ENCODE measurements around the gene SEMA4D.

DNA sequence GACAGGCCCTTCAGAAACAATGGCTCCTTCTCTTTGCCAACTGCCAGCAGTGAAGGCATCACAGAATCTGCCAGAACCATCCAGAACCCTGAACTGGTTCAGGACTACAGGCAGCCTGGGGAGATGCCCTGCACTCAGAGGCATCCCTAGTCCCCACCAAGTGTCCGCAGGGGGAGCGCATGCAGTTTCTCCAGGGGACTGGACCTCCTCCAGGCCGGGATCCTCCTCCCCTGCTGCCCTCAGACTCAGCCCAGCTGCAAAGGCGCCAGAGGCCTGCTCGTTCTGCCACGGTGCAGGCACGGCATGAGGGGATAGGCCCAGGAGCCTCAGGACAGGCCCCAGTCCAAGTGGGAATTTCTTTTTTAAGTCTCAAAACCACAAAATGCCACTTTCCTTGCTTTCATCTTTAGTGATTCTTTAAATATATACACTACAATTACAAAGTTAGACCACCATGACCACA is 72.0 kb downstream of the SEMA4D start:
- TF ChIP-seq, protein P1, sequence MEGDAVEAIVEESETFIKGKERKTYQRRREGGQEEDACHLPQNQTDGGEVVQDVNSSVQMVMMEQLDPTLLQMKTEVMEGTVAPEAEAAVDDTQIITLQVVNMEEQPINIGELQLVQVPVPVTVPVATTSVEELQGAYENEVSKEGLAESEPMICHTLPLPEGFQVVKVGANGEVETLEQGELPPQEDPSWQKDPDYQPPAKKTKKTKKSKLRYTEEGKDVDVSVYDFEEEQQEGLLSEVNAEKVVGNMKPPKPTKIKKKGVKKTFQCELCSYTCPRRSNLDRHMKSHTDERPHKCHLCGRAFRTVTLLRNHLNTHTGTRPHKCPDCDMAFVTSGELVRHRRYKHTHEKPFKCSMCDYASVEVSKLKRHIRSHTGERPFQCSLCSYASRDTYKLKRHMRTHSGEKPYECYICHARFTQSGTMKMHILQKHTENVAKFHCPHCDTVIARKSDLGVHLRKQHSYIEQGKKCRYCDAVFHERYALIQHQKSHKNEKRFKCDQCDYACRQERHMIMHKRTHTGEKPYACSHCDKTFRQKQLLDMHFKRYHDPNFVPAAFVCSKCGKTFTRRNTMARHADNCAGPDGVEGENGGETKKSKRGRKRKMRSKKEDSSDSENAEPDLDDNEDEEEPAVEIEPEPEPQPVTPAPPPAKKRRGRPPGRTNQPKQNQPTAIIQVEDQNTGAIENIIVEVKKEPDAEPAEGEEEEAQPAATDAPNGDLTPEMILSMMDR (IDR thresholded peaks at IDR 0.05; ENCODE audit: borderline replicate concordance, extremely low read depth, low read length, poor library complexity, severe bottlenecking): no peak
- TF ChIP-seq EZH2 (IDR thresholded peaks at IDR 0.05; ENCODE audit: borderline replicate concordance, low read depth, low read length, severe bottlenecking): no peak
